Naive B cell (primary cell): ENCODE data around the gene VPS16. TPM values are rescaled to one million over a fixed set of nuclear protein-coding genes. Genes with fewer than 3 reads are reported as not detected.
"Not testable (repeated sequence)": the region's sequence is repeated elsewhere in the genome, so short reads cannot be mapped to it uniquely, and the experiment has no call there.

Experiments used
- ATAC-seq, 2 donors: fragments of 150-1000 bp; cut with Tn5 transposase; 2 replicates each; pipeline ENCODE4 v1.10.0; 2021; ENCODE audit warnings: low read depth in 2 of 2, mild to moderate bottlenecking in 2 of 2, moderate library complexity in 2 of 2
- DNase-seq: peaks from one replicate; pipeline ENCODE4 v3.0.0; 2022
- H3K27ac Mint-ChIP-seq, 6 donors: one replicate each; pipeline ENCODE4 v1.8.0; 2020 to 2022; ENCODE audit warnings: mild to moderate bottlenecking in 6 of 6, mixed read lengths in 6 of 6, moderate library complexity in 5 of 6, inconsistent platforms in 2 of 6
- H3K27me3 Mint-ChIP-seq, 3 donors: one replicate each; pipeline ENCODE4 v1.8.0; 2021 to 2022; ENCODE audit warnings: mixed read lengths in 3 of 3, mild to moderate bottlenecking in 1 of 3
- H3K36me3 Mint-ChIP-seq, 2 donors: one replicate each; pipeline ENCODE4 v1.8.0; 2020 to 2022; ENCODE audit warnings: mixed read lengths in 2 of 2, inconsistent platforms in 1 of 2, mild to moderate bottlenecking in 1 of 2
- H3K4me1 Mint-ChIP-seq, 3 donors: one replicate each; pipeline ENCODE4 v1.8.0; 2020 to 2022; ENCODE audit warnings: mixed read lengths in 3 of 3, inconsistent platforms in 1 of 3, mild to moderate bottlenecking in 1 of 3, moderate library complexity in 1 of 3
- H3K4me3 Mint-ChIP-seq, 8 donors: one replicate each; pipeline ENCODE4 v1.8.0; 2020 to 2022; ENCODE audit warnings: mild to moderate bottlenecking in 8 of 8, mixed read lengths in 8 of 8, moderate library complexity in 8 of 8, inconsistent platforms in 2 of 8
- H3K9me3 Mint-ChIP-seq, 7 donors: one replicate each; pipeline ENCODE4 v1.8.0; 2020 to 2022; ENCODE audit warnings: mixed read lengths in 7 of 7, mild to moderate bottlenecking in 5 of 7, inconsistent platforms in 2 of 7, moderate library complexity in 1 of 7
- polyA plus RNA-seq, 6 donors: library from polyadenylated mRNA; unstranded; fragments of 300-500 nt; fragmentation: Illumina TruSeq; gene quantifications; one replicate each; pipeline ENCODE4 v1.2.3, GENCODE V29; 2021; ENCODE audit warnings: low read depth in 6 of 6

Gene VPS16
- polyA plus RNA-seq, 6 donors from 2014 or later, result 23.2 to 36.6 (median 29.1) TPM

DNA sequence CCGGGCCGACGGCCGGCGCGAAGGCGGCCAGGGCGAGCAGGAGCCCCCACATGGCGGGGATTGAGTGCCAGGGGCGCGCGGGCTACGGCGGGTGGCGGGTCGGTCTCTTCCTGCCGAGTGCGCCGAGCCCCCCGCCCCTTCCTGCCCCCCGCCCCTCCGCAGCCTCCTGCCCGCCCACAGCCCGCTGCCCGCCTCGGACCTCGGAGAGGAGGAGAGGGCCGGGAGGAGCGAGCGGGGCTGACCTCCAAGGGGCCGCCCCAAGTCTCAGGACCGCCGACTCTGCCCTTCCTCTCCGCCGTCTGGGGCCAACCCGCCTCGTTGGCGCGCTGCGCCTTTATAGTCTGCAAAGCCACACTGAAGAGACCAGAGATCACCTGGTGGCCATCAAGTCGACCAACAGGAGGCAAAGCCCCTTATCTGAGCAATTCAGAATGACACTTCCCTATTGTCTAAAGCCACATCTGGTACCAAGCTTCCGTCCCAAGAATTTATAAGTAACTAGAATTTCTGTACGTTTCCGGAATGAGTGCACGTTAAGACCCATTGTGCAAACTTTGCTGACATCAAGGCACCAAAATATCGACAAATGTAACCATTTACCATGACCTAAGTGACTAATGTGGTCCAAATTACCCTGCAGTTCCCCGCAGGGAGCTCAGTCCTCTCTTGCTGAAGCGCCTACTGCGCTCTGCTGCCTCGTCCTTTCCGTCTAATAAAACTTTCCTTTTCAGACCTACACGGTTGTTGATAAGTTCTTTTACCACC is 39.8 kb upstream of the VPS16 start, which contains the start of gene CPXM1:
TSS of gene CPXM1 (minus strand) at position 107 of the 765 bp plus-strand sequence. CDS start at position 52, 55 bp downstream.
- Mint-ChIP-seq H3K4me1 (peaks cover 23 to 32% (median 29%) of the 10 kb centered on the region in 3 donors), H3K9me3 (peaks cover 0 to 3% (median 0%) of the 10 kb centered on the region in 7 donors), H3K27me3 (peaks cover 36 to 80% (median 71%) of the 10 kb centered on the region in 3 donors), H3K36me3 (peaks cover 0 to 6% of the 10 kb centered on the region in 2 donors), H3K4me3 (peak within 1 kb of the TSS; percentile 40 to 95 (median 90)), H3K27ac (peak within 1 kb of the TSS in 5 of 6 donors; percentile 54 to 93 (median 70))
- peak; percentile 64 to 70 for ATAC-seq
- DNase-seq, result peak; percentile 14

DNA sequence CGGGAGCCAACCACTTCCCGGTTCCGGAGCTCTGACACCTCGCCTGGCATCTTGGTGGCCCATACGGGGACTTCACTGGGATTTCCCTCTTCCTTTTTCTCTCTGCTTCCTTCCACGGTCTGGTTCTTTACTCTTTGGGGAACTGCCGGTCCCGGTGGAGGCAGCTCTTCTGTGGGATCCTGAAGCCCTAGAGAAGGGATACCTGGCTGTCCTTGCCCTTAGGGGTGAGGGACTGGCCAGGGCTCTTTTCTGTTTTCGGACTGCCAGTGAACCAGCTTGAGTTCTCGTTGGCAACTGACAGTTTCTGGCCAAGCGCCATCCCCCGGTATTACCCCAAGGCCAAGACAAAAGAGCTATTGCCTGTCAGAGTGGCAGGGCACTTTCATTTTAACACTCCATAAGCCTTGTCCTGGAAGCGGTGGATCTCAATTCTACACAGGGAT is 39.2 kb upstream of the VPS16 start:
- H3K36me3 Mint-ChIP-seq, result peaks cover 0 to 6% of the 10 kb centered on the region in 2 donors
- peak in 1 of 2 donors; percentile 16 for ATAC-seq

DNA sequence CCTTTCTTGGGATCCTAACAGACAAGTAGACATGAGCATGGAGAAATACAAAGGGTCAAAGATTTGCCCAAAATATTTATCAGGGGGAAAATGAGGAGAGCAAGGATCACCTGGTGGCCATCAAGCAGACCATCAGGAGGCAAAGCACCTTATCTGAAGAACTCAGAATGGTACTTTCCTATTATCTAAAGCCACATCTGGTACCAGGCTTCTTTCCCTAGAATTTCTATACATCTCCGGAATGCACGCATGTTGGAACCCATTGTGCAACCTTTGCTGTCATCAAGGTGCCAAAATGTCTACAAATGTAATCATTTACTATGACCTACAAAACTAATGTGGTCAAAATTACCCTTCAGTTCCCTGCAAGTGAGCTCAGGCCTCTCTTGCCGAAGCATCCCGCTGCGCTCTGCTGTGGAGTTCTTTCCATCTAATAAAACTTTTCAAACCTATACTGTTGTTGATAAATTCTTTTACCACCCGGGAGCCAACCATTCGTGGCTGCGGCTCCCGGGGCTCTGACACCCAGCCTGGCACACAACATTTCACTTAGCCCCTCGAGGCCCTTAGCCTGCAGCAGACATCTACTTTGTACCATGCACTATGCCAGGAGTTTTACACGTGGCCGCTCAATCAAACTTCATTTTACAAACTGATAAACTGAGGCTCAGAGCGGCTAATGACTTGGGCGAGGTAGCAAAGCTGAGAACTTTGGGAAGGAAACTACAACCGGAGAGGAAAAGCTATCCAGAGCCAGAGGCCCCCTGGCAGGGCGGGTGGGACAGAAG is 36.3 kb upstream of the VPS16 start:
- Mint-ChIP-seq H3K27ac (no peak overlapping the region), H3K27me3 (peaks cover 57 to 79% (median 72%) of the 10 kb centered on the region in 3 donors), H3K36me3 (peaks cover 0 to 6% of the 10 kb centered on the region in 2 donors), H3K9me3 (peaks cover 0 to 6% (median 0%) of the 10 kb centered on the region in 7 donors), H3K4me3 (peak overlapping the region in 1 of 8 donors; percentile 12), H3K4me1 (peaks cover 19 to 28% (median 26%) of the 10 kb centered on the region in 3 donors)
- ATAC-seq (no peak), DNase-seq (no peak)

More for the DNA sequence above, 39.2 kb upstream of the VPS16 start:
- Mint-ChIP-seq H3K4me1 (peaks cover 23 to 33% (median 32%) of the 10 kb centered on the region in 3 donors), H3K27ac (peak overlapping the region in 2 of 6 donors; percentile 54 to 67), H3K4me3 (peak overlapping the region; percentile 40 to 89 (median 86)), H3K9me3 (peaks cover 0 to 3% (median 0%) of the 10 kb centered on the region in 7 donors), H3K27me3 (peaks cover 41 to 85% (median 77%) of the 10 kb centered on the region in 3 donors)
- DNase-seq, result no peak

DNA sequence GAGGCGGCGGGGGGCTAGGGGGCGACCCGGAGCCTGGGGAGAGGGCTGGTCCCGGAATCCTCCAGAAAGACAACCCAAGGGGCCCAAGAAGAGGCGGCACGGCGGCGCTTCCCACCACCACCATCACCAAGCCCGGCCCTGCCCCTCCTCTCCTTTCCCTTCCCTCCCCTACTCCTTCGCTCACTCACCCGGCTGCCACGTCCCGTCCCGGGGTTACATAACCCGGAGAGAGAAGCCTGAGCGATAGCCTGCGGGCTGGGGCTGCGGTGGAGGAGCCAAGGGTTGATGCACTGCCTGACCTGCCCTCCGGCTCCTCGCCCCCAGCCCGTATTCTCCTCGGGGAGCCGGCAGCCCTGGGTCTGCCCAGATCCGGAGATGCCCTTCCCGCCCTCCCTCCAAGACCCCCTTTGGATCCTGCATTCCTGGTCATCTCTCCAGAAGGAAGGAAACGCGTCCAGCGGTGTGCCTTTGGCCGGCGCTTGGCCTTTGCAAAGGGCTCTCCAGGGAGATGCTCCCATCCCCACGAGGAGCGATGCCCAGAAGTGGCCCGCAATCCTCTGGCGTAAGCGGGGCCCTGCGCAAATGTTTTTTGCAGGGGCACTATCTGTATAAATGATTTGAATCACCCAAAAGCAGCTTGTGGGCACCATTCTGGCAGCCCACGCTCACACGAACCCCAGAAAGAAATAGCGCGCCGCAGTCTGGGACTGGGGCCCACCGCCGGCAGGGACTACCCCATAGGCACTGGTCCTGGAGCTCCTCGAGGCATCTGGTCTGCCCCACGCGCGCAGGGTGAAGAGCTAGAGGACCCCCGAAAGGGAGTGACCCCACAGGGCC is 35.5 kb upstream of the VPS16 start:
- no peak overlapping the region for H3K27ac Mint-ChIP-seq
- ATAC-seq (no peak), DNase-seq (no peak)
- peaks cover 55 to 73% (median 67%) of the 10 kb centered on the region in 3 donors for H3K27me3 Mint-ChIP-seq
- H3K4me3 Mint-ChIP-seq, result no peak overlapping the region
- H3K36me3 Mint-ChIP-seq, result peaks cover 0 to 2% of the 10 kb centered on the region in 2 donors
- H3K4me1 Mint-ChIP-seq, result peaks cover 11 to 20% (median 17%) of the 10 kb centered on the region in 3 donors
- peaks cover 0 to 6% (median 0%) of the 10 kb centered on the region in 7 donors for H3K9me3 Mint-ChIP-seq

DNA sequence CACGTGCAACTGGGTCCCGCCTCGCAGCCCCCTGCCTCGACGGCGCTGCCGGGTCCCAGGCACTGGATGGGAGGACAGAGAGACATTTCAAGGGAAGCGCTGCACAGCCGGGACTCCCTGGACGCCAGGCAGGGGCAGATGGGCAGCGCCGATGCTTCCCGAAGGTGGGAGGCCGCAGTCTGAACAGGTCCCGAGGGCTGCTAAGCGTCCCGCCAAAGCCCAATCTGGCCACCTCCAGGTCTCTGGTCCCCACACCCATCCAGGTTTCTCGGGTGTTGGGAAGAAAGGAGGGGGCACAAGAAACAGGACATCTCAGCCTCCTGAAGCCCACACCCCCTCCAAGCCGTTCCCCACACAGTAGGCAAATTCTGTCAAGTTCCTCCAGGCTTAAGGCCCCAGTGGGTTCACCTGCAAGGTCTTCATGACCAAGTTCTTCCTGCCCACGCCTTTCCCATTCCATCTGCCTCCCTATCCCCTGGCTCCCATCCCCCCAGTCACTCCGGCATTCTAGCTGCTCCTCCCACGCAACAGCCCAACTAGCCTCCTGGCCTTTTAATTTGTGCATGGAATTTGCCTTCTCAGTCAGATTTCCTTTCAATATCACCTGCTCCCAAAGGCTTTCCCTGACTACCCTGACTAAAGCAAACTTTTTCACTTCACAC is 34.7 kb upstream of the VPS16 start:
- Mint-ChIP-seq H3K4me1 (peaks cover 6 to 13% (median 13%) of the 10 kb centered on the region in 3 donors), H3K9me3 (peaks cover 0 to 7% (median under 1%) of the 10 kb centered on the region in 7 donors), H3K27ac (no peak overlapping the region), H3K4me3 (no peak overlapping the region), H3K27me3 (peaks cover 51 to 67% (median 61%) of the 10 kb centered on the region in 3 donors), H3K36me3 (no peaks in the 10 kb centered on the region)
- ATAC-seq (no peak), DNase-seq (no peak)

DNA sequence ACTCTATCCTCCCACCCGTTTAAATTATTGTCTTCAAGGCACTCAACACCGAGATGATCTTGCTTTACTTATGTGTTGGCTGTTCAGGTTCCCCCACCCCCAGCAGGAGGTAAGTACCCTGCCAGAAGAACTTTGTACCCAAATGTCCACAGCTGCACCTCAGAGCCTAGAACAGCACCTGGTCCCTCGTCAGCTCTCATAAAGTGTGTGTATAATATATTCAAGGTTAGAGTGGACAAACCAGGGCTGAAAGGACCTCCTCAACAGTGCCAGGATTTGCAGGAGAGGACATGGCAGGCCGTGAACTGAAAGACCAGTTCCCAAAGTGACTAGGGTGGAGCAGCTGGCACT is 34.2 kb upstream of the VPS16 start:
- ATAC-seq (no peak), DNase-seq (no peak)
- Mint-ChIP-seq H3K36me3 (peaks cover 0 to 3% of the 10 kb centered on the region in 2 donors), H3K27me3 (peaks cover 49 to 67% (median 61%) of the 10 kb centered on the region in 3 donors), H3K27ac (no peak overlapping the region), H3K4me1 (peaks cover under 1 to 8% (median 8%) of the 10 kb centered on the region in 3 donors), H3K9me3 (peaks cover 0 to 11% (median 5%) of the 10 kb centered on the region in 7 donors), H3K4me3 (no peak overlapping the region)

DNA sequence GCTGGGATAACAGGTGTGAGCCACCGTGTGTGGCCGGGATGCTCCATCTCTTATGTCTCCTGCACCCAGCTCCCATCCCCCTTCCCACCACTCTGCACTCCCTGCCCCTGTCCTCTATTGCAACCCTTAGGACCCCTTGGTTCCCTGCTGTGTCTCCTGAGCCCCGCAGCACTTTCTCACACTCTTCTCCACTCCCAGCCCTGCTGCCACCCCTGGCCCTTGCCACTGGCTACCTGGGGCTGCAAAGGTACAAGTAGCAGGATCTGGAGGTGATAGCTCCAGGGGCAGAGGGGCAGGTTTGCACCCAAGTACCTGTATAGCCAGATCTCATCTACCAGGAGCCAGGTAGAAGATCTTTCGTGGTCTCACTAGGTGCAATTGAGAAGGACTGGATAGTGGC is 33.5 kb upstream of the VPS16 start:
- Mint-ChIP-seq H3K27me3 (peaks cover 49 to 71% (median 63%) of the 10 kb centered on the region in 3 donors), H3K4me3 (no peak overlapping the region), H3K27ac (no peak overlapping the region), H3K36me3 (peaks cover 0 to 10% of the 10 kb centered on the region in 2 donors), H3K4me1 (peaks cover 0 to 5% (median 3%) of the 10 kb centered on the region in 3 donors), H3K9me3 (peaks cover 0 to 17% (median 8%) of the 10 kb centered on the region in 7 donors)
- ATAC-seq, result no peak
- DNase-seq, result no peak

DNA sequence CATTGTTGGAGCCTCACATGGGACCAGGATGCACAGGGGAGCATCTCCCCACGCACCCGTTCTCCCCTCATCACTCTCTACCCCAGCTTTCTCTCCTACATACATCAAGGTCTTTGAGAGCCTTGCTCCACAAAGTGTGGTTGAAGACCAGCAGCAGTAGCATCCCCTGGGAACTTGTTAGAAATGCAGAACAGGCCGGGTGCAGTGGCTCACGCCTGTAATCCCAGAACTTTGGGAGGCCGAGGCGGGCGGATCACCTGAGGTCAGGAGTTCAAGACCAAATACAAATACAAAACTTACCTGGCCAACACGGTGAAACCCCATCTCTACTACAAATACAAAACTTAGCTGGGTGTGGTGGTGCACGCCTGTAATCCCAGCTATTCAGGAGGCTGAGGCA is 32.6 kb upstream of the VPS16 start:
- not testable (repeated sequence) for H3K4me3 Mint-ChIP-seq, DNase-seq, H3K4me1 Mint-ChIP-seq, ATAC-seq, H3K27ac Mint-ChIP-seq
- Mint-ChIP-seq H3K9me3 (peaks cover 5 to 24% (median 11%) of the 10 kb centered on the region in 7 donors), H3K27me3 (peaks cover 46 to 71% (median 64%) of the 10 kb centered on the region in 3 donors), H3K36me3 (peaks cover 0 to 17% of the 10 kb centered on the region in 2 donors)

DNA sequence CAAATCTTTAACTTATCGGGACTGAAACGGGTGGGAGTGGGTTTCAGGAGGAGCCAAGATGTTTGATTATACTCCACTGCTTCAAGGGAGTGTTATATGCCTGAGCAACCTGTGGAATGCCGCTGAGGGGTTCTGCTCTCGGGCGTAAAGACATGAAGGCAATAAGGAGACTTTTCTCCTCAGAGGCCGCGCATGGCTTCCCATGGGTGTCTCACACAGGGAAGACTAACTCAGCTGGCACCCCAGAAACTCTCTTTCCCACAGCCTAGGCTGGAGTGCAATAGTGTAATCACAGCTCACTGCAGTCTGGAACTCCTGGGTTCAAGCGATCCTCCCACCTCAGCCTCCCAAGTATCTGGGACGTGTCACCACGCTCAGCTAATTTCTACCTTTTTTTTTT is 30.9 kb upstream of the VPS16 start:
- no peak overlapping the region for H3K4me3 Mint-ChIP-seq
- no peak overlapping the region for H3K27ac Mint-ChIP-seq
- H3K9me3 Mint-ChIP-seq, result peaks cover 5 to 29% (median 15%) of the 10 kb centered on the region in 7 donors
- peaks cover 0 to 17% of the 10 kb centered on the region in 2 donors for H3K36me3 Mint-ChIP-seq
- H3K4me1 Mint-ChIP-seq, result peaks cover 0 to 5% (median 0%) of the 10 kb centered on the region in 3 donors
- H3K27me3 Mint-ChIP-seq, result peaks cover 51 to 76% (median 67%) of the 10 kb centered on the region in 3 donors
- DNase-seq (no peak), ATAC-seq (no peak)

DNA sequence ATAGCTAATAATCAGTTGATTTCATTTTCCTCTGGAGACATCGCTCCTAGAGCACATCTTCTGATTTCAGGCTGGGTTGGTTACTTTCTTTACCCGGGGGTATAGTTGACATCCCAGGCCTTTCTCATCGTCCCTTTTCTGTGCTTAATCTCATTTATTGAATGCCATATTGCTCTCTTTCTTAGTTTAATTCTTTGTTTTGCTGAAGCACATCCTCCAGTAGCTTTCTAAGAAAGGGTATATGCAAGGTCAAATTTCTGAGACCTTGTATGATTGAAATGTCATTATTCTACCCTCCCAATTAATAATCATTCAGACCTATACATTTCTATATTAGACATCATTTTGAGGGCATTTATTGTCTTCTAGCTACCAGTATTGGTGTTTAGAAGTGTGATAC is 28.4 kb upstream of the VPS16 start:
- DNase-seq (no peak), ATAC-seq (no peak)
- no peak overlapping the region for H3K27ac Mint-ChIP-seq
- peaks cover 0 to 17% of the 10 kb centered on the region in 2 donors for H3K36me3 Mint-ChIP-seq
- H3K4me1 Mint-ChIP-seq, result no peaks in the 10 kb centered on the region
- peaks cover 5 to 29% (median 15%) of the 10 kb centered on the region in 7 donors for H3K9me3 Mint-ChIP-seq
- H3K27me3 Mint-ChIP-seq, result peaks cover 40 to 70% (median 69%) of the 10 kb centered on the region in 3 donors
- no peak overlapping the region for H3K4me3 Mint-ChIP-seq

DNA sequence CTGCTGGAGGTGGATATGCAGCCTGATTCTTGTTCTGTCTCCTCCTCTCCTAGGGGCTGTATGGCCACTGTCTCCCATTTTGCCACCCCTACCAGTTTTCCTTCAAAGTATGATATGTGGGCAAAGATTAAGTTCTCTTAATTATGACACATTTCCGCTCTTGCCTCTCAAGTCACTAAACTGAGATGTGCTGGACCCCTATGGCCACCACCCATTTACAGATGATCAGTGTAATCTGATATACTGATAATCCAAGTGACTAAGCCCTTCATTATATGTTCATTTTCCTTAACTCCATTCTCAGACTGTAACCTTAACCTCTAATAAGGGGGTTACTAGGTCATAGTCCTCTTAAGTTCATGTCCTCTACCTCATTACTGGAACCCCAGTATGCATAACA is 26.5 kb upstream of the VPS16 start:
- Mint-ChIP-seq H3K9me3 (peaks cover 5 to 25% (median 12%) of the 10 kb centered on the region in 7 donors), H3K4me1 (no peaks in the 10 kb centered on the region), H3K36me3 (peaks cover 0 to 17% of the 10 kb centered on the region in 2 donors), H3K27ac (peak overlapping the region in 1 of 6 donors; percentile 53), H3K4me3 (no peak overlapping the region), H3K27me3 (peaks cover 28 to 81% (median 61%) of the 10 kb centered on the region in 3 donors)
- no peak for DNase-seq
- no peak for ATAC-seq

DNA sequence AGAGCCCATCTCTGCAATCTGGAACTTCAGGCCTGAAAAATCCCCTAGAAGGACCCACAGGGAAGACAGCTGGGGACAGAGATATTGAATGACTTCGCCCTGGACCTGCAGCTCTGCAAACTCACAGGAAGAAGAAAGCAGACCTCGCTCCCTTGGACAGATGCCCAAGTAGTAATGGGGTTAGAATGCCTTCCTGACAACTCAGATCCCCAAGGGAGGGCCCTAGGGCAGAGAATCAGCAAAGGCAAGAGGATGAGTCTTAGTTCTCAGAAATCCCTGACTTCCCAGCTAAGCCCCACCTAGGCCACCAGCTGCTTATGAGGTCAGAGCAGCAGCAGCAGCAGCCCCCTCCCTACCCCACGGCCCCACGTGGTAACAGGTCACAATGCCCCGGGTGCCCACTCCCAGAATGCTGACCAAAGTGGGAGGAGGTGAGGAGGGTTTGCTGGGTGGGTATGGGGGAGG is 25.9 kb upstream of the VPS16 start, which contains the start of gene C20orf141:
TSS of gene C20orf141 (plus strand) at position 401 of the 465 bp plus-strand sequence. CDS start 198 bp downstream, outside the sequence.
- Mint-ChIP-seq H3K36me3 (peaks cover 0 to 18% of the 10 kb centered on the region in 2 donors), H3K9me3 (peaks cover 5 to 25% (median 12%) of the 10 kb centered on the region in 7 donors), H3K27ac (peak within 1 kb of the TSS in 2 of 6 donors; percentile 53 to 73), H3K27me3 (peaks cover 26 to 82% (median 60%) of the 10 kb centered on the region in 3 donors), H3K4me1 (peaks cover 0 to under 1% (median 0%) of the 10 kb centered on the region in 3 donors), H3K4me3 (no peak within 1 kb of the TSS)
- DNase-seq, result no peak
- ATAC-seq, result no peak
